Fibroblast of skin of right quadriceps (primary cell): Measurements from ENCODE around the gene GLS2.
"Not testable (repeated sequence)": the region's sequence is repeated elsewhere in the genome, so short reads cannot be mapped to it uniquely, and the experiment has no call there.

ENCODE experiments used
- DNase-seq: peaks from one replicate; pipeline ENCODE4 v3.0.0-alpha.2; 2013

Gene GLS2

GRCh38 chr12:56490360-56490759, 2.4 kb upstream of the GLS2 start:
- no peak for DNase-seq

- no peak for DNase-seq
These were observed 417 bp downstream of the GLS2 start for GRCh38 chr12:56487448-56488040.

DNA sequence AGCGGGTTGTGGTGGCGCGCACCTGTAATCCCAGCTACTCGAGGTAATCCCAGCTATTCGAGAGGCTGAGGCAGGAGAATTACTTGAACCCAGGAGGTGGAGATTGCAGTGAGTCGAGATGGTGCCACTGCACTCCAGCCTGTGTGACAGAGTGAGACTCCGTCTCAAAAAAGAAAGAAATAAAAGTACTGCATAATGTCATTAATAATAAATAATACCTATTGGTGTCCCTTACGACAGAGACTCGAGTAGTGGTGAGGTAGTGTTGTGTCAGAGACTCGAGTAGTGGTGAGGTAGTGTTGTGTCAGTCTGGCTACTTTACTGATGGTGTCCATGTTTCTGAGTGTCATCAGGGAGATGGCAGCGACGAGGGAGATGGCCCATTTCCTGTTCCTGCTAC, 1.3 kb downstream of the GLS2 start:
- DNase-seq: no peak

DNA sequence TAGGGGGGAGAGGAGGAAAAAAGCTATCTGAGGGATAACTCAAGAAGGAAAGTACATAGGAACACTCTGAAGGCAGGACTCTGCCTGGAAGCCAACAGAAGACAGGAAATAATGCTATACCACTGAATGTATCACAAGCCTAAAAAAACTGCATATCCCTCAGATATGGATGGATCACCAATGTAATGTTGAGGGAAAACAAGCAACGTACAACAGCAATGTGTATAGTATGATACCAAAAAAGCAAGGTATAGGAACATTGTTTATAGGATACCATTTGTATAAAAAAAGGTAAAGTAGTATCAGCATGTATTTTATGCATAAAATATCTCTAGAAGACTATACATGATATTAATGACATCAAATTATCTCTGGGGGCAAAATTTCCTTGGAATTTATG, 3.4 kb downstream of the GLS2 start:
- DNase-seq: no peak

DNA sequence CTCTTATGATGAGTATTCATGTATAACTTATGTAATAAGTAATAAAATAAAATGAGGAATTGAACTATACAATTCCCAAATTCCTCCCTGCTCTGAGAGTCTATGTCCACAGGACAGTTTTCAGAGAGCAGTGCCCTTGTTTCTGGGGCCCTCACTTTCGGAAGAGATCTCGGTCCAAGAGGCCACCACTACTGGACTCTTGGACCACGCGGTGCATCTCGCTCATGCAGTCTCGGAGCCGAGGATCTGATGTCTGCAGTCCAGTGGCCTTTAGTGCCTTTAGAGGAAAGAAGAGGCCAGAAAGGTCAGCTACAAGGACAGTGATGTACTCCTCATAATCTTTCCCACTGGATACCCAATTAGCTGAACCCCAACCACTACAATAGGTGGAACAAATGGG, 8.3 kb downstream of the GLS2 start:
- DNase-seq: no peak

DNA sequence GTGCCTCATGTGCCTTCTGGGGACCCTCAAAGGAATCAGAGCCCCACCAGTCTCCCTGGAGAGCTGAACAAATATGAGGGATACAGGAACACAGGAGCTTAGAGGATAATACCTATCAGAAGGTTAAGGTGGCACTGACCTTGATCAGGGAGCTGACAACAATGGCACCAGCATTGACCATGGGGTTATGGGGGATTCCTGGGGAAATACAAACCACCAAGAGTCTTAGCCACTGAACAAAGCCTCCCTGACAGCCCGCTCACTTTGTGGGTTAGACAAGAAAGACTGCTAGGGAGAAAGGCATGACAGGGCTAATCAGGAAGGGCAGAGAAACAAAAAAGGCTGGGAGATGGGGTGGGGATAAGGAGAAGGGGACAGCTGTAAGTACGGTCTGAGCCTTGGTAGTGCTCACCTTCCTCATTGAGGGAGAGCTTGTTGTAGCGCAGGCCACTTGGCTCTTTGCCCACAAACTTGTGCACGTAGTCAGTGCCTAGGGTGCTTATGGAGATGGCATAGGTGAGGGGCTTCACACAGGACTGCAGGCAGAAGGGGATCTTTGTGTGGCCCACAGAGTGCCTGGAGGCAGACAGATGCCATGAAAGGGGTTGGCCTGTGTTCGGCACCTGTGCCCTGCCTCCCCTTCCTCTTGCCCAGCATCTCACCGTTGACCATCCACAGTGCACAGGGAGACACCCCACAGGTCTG, 10.3 kb downstream of the GLS2 start:
- no peak for DNase-seq

DNA sequence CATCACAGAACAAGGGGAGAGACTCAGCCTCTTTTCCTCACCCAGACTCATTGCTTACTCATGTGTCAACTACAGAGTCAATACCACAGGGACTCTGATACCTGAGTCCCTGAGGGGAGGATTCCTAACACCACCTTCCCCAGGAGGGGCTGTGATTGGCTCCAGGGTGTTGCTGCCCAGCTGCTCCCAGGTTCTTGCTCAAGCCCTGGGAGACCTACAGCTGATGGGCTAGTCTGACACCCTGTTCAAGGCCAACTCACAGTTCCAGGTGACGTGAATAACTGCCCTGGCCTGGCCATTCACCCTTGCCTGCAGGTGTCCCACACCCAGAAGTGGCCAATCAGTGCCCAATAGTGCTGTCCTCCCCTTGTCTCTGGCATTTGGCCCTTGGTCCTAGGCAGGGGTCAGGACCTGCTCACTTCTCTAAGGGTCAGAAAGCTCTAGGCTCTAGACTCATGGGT, 11.0 kb downstream of the GLS2 start:
- no peak for DNase-seq

GRCh38 chr12:56476143-56476542, 11.8 kb downstream of the GLS2 start:
- no peak for DNase-seq

GRCh38 chr12:56474389-56474788, 13.6 kb downstream of the GLS2 start:
- no peak for DNase-seq

DNA sequence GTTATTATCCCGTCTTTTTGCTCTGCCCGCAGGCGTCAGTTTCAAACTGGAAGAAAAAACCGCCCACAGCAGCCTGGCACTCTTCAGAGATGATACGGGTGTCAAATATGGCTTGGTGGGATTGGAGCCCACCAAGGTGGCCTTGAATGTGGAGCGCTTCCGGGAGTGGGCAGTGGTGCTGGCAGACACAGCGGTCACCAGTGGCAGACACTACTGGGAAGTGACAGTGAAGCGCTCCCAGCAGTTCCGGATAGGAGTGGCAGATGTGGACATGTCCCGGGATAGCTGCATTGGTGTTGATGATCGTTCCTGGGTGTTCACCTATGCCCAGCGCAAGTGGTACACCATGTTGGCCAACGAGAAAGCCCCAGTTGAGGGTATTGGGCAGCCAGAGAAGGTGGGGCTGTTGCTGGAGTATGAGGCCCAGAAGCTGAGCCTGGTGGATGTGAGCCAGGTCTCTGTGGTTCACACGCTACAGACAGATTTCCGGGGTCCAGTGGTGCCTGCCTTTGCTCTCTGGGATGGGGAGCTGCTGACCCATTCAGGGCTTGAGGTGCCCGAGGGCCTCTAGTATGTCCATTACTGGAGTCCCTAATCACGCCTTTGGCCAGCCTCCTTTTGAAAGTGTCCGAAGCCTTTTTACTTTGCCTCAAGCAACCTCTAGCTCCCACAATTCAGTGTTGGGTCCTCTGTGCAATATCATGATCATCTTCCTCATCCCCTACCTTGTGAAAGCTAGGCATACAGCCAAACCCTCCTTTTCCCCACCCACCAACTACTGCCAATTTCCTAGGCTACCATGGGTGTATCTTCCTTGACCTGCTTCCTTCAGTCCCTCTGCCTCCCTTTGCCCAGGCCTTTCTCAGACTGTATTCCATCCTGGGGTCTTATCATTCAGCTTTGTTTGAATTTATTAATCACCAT, 18.7 kb downstream of the GLS2 start:
- no peak for DNase-seq

DNA sequence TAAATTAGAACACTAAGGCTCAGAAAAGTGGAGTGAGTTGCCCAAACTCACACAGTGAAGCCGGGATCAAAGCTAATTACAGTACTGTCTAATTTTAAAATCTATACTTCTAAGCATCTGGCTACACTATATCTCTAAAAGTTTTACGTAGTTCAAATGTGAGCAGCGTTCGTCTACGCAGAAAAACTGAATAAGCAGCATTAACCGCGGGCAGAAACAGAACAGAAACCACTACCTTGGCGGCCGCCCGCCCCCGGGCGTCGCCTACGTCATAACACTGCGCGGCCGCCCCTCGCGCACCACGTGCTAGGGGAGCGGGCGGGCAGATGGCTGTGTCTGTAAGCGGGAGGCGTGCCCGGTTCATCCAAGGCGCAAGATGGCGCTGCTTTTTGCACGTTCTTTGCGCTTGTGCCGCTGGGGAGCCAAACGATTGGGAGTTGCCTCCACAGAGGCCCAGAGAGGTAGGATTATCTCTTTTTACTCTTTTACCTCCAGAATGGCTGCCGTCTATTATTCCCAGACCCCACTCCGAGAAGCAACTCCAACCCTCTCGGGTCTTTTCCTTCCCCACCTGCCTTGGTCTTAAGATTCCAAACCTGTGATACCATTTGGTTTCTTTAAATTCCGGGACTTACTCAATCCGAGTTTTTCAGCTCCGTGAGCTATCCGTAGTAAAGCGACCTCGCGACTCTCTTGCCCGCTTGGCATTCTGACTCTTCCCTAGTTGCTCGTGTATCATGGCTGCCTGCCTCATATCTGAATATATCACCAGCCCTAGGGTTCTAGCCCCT, 19.6 kb downstream of the GLS2 start, which contains the start of gene SPRYD4:
TSS of gene SPRYD4 (plus strand) at position 363 of the 791 bp plus-strand sequence. CDS start at position 377, 14 bp downstream.
- peak; percentile 91 for DNase-seq

- no peak for DNase-seq
These were observed 25.4 kb downstream of the GLS2 start for GRCh38 chr12:56462565-56462964.

- DNase-seq: no peak
These were observed 26.5 kb downstream of the GLS2 start for GRCh38 chr12:56461235-56462159.

DNA sequence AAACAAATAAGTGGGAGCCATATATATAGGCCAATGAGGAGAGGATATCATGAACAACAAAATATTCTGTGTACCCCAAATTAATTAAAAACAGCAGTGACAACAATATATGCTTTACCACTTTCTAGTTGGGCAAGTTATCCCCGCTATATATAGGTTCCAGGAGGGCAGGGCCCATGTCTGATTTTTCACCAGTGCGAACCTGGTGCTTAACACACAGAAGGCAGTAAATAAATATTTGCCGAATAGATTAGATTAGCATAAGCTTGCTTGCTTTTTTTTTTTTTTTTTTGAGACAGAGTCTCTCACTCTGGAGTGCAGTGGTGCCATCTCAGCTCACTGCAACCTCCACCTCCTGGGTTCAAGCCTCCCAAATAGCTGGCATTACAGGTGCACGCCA, 30.1 kb downstream of the GLS2 start:
- no peak for DNase-seq

DNA sequence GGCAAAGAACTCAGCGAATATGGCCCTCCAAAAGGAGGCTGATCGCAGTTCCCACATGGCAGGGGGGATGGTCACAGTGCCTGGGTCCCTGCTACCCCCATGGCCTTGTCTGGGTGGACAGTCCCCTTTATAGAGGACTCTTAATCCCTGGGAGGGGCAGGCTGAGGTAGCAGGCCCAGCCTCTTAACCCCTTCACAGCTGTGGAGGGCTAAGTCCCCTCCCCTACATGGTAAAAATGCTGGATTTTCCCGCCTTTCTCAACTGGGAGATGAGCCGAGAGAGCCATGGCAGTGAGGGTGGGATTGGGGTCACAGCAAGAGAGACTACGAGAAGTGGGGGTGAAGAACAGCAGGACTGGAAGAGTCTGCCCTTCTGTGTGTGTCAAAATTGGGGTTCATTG, 33.4 kb downstream of the GLS2 start, which contains the start of gene MIP:
TSS of gene MIP (minus strand) at position 101 of the 400 bp plus-strand sequence. CDS start at position 57, 44 bp downstream.
- DNase-seq: no peak

DNA sequence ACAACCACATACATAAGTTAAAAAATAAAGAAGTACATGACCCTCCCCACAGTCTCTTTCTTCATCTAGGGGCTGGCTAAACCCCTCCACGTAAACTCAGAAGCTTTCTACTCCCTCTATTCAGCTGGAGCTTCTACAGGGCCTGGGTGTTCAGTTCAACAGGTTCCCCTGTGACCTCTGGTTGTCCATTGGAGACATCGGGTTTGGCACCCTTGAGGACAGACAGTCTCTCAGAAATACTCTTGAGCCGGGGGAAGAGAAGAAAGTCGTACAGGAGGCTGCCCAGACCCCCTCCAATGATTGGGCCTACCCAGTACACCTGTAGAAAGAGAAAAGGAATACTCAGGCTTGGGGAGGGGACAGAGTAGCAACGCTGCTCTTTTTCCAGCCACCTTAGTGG, 36.8 kb downstream of the GLS2 start:
- no peak for DNase-seq

DNA sequence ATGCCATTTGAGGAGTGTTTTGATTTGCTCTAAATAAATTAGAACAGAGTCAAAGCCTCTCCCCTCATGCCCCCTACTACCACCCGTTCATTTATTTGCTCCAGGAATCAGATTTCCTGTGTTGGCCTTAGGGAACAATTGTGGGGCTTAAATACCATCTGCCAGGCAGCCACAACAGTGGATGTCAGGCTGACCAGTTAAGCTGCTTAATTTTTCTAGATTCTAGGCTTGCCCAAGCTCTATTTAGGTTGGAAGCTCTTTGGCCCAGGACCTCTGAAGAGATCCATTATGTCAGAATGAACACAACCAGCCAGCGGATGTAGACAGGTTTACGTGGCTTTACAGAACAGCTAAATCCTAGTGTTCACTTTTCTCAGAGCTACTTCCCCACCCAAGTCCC, 37.7 kb downstream of the GLS2 start:
- no peak for DNase-seq

DNA sequence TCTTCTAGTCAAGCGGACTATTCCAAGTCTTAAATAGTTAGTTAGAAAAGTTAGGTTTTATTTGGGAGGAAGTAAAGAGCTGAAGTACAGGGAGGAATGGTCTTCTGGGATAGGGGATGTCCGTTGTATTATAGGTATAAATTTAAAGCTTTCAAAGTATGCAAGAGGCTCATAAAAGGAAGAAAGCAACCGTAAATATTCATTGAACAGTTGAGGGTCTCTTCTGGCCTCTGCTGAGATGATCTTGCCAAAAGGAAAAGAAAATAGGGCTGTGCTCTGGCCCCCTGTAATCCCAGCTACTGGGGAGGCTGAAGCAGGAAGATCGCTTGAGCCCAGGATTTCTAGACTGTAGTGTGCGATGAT, 38.4 kb downstream of the GLS2 start:
- DNase-seq: no peak

GRCh38 chr12:56448860-56449621, 38.9 kb downstream of the GLS2 start, which contains the start of gene TIMELESS:
TIMELESS (minus strand) TSS chr12:56449426; CDS start chr12:56434170, 15,256 bp downstream.
- peak; percentile 86 for DNase-seq

- DNase-seq: not testable (repeated sequence)
These were observed 44.8 kb downstream of the GLS2 start for GRCh38 chr12:56443208-56443607.
